A549 (cell line): Measurements from ENCODE around the gene DUSP1. TPM values are rescaled to one million over a fixed set of nuclear protein-coding genes. Genes with fewer than 3 reads are reported as not detected.

Source experiments
- ATAC-seq, 2 experiments: fragments of 200-7000 bp in 1 of 2; fragments of >200 bp in 1 of 2; cut with Nextera tagmentation in 1 of 2; cut with Tn5 transposase in 1 of 2; 3 replicates each; pipeline versions ENCODE4 v1.8.0 to v1.9.1; 2018 to 2020; ENCODE audit warnings: mild to moderate bottlenecking in 1 of 2, moderate library complexity in 1 of 2
- CTCF ChIA-PET: fragments of 300-600 bp; sonication (Branson Sonifier 250); formaldehyde crosslinking; extraction: SDS; loops from one replicate; lab custom pipeline; 2021; ENCODE audit warnings: antibody characterized with exemption, inconsistent platforms; lab: Yijun Ruan, JAX
- POLR2A ChIA-PET: fragments of 350-600 bp; formaldehyde crosslinking; extraction: SDS; loops from one replicate; lab custom pipeline; 2021; ENCODE audit warnings: antibody characterized with exemption, inconsistent platforms; lab: Yijun Ruan, JAX
- DNase-seq, 2 experiments: peaks; one replicate each; pipeline versions ENCODE4 v3.0.0 to v3.0.0-alpha.2; 2011 to 2016; ENCODE audit warnings: low read depth in 1 of 2, low spot score in 1 of 2
- FAIRE-seq: peaks from 2 replicates; lab custom pipeline; 2011; peaks lifted over from hg19 to GRCh38; lab: Jason Lieb, UNC
- H3K27ac ChIP-seq, 2 experiments: fragments of >200 bp; sonication (Bioruptor Twin); formaldehyde crosslinking; 3 replicates each; pipeline ENCODE4 v1.5.1; 2016 to 2017
- H3K4me1 ChIP-seq: fragments of >200 bp; sonication (Bioruptor Twin); formaldehyde crosslinking; 3 replicates; pipeline ENCODE4 v1.6.1; 2016
- H3K4me2 ChIP-seq: fragments of >200 bp; sonication (Bioruptor Twin); formaldehyde crosslinking; 3 replicates; pipeline ENCODE4 v1.6.1; 2016
- H3K4me3 ChIP-seq: fragments of >200 bp; sonication (Bioruptor Twin); formaldehyde crosslinking; 3 replicates; pipeline ENCODE4 v1.5.1; 2016
- H3K9me3 ChIP-seq: fragments of >200 bp; sonication (Bioruptor Twin); formaldehyde crosslinking; 3 replicates; pipeline ENCODE4 v1.6.1; 2016
- BHLHE40 ChIP-seq: IDR thresholded peaks from 2 replicates; pipeline ENCODE4 v1.6.1; 2012; ENCODE audit warnings: low read depth, low read length, inconsistent platforms
- CHD4 ChIP-seq: fragments of 200-600 bp; sonication (generic); IDR thresholded peaks from 2 replicates; pipeline ENCODE4 v1.6.1; 2016; ENCODE audit warnings: antibody characterized with exemption, mild to moderate bottlenecking, borderline replicate concordance
- CTCF ChIP-seq: fragments of >200 bp; sonication (Bioruptor Twin); formaldehyde crosslinking; IDR thresholded peaks from 3 replicates; pipeline ENCODE4 v1.5.1; 2016
- EHMT2 ChIP-seq: fragments of 200-600 bp; sonication (generic); IDR thresholded peaks from 2 replicates; pipeline ENCODE4 v1.6.1; 2016; ENCODE audit warnings: antibody characterized with exemption, low read depth, mild to moderate bottlenecking, moderate library complexity
- ESRRA ChIP-seq: fragments of 150-350 bp; IDR thresholded peaks from 2 replicates; pipeline ENCODE4 v1.6.1; 2014; ENCODE audit warnings: mild to moderate bottlenecking, low read length, borderline replicate concordance
- HMGXB4 ChIP-seq: fragments of 250-450 bp; sonication (Bioruptor Pico); IDR thresholded peaks from 2 replicates; pipeline ENCODE4 v1.5.0; 2021; ENCODE audit warnings: mild to moderate bottlenecking, moderate library complexity, borderline replicate concordance
- HOXA7 ChIP-seq: fragments of 250-450 bp; sonication (Bioruptor Pico); IDR thresholded peaks from 2 replicates; pipeline ENCODE4 v1.5.0; 2020; ENCODE audit warnings: mild to moderate bottlenecking, moderate library complexity
- HOXB13 ChIP-seq: fragments of 250-450 bp; sonication (Bioruptor Pico); IDR thresholded peaks from 2 replicates; pipeline ENCODE4 v1.5.0; 2020; ENCODE audit warnings: low read depth, mild to moderate bottlenecking, moderate library complexity
- KDM1A ChIP-seq: fragments of 200-600 bp; sonication (generic); IDR thresholded peaks from 2 replicates; pipeline ENCODE4 v1.6.1; 2016; ENCODE audit warnings: low read depth, mild to moderate bottlenecking
- MAZ ChIP-seq: fragments of 150-350 bp; IDR thresholded peaks from 2 replicates; pipeline ENCODE4 v1.6.1; 2014; ENCODE audit warnings: antibody characterized with exemption, low read depth, low read length, borderline replicate concordance
- MYC ChIP-seq: IDR thresholded peaks from 2 replicates; pipeline ENCODE4 v1.6.1; 2012; ENCODE audit warnings: mild to moderate bottlenecking, inconsistent platforms, low read length, improper control_type of control experiment, borderline replicate concordance
- NFE2L2 ChIP-seq: fragments of 150-350 bp; conservative IDR thresholded peaks from 2 replicates; pipeline ENCODE4 v1.6.1; 2014; ENCODE audit warnings: low read length
- NPAS2 ChIP-seq: fragments of 250-450 bp; sonication (Bioruptor Pico); IDR thresholded peaks from 2 replicates; pipeline ENCODE4 v1.8.0; 2022; ENCODE audit warnings: mild to moderate bottlenecking, moderate library complexity, borderline replicate concordance
- NR3C1 ChIP-seq: fragments of >200 bp; sonication (Bioruptor Twin); formaldehyde crosslinking; IDR thresholded peaks from 3 replicates; pipeline ENCODE4 v1.6.1; 2017
- REST ChIP-seq: fragments of 200-600 bp; sonication (generic); IDR thresholded peaks from 2 replicates; pipeline ENCODE4 v1.6.1; 2016; ENCODE audit warnings: antibody characterized with exemption, mild to moderate bottlenecking, moderate library complexity
- RFX5 ChIP-seq: fragments of 450-650 bp; IDR thresholded peaks from 2 replicates; pipeline ENCODE4 v1.7.1; 2014; ENCODE audit warnings: antibody characterized with exemption, mild to moderate bottlenecking, moderate library complexity
- TP53 ChIP-seq: fragments of 250-450 bp; sonication (Bioruptor Pico); IDR thresholded peaks from 2 replicates; pipeline ENCODE4 v1.5.0; 2021; ENCODE audit warnings: mild to moderate bottlenecking, moderate library complexity
- ZC3H11A ChIP-seq: fragments of 450-650 bp; IDR thresholded peaks from 2 replicates; pipeline ENCODE4 v1.6.1; 2014; ENCODE audit warnings: antibody characterized with exemption, mild to moderate bottlenecking
- WGBS: methylation state at CpG from one replicate; pipeline ENCODE4 v1.1.6; 2017; ENCODE audit errors: missing lambda C conversion rate; 5-methylcytosine and 5-hydroxymethylcytosine counted together
- polyA plus RNA-seq, 4 experiments: library from polyadenylated mRNA; depleted of rRNA in 3 of 4; stranded (reverse); fragments of >200 nt; fragmentation: RNase III in 1 of 4; extraction: RNeasy Plus Mini Kit Qiagen cat#74134 plus additional on column Dnase treatment in 1 of 4; gene quantifications; 2 replicates in 3 of 4; 3 replicates in 1 of 4; pipeline ENCODE4 v1.2.3, GENCODE V29; 2011 to 2017
- TF ChIP-seq, protein P1 (sequence below): IDR thresholded peaks from 2 replicates; pipeline ENCODE4 v1.6.1; 2012

Gene DUSP1
- polyA plus RNA-seq, 2 of the 4 experiments (the other 2 are of a cell fraction), result 207 to 594 TPM

GRCh38 chr5:172729588-172729987, 41.4 kb downstream of the DUSP1 start:
- DNase-seq (no peak), FAIRE-seq (no peak), ATAC-seq (no peak)
- ChIA-PET POLR2A (no interaction called here), CTCF (interaction anchor here (1.4 to 5.0 kb wide), 6 partner anchors 13 to 173 kb away, joined by 3 to 34 read pairs (median 6); partner anchors contain the start of gene DUSP1)
- peak overlapping the region in 1 of 2 experiments; percentile 24; a peak in 1 of 6 replicates for H3K27ac ChIP-seq
- TF ChIP-seq NPAS2 (no peak), TP53 (no peak), HOXA7 (CRISPR knock-in tag) (no peak), EHMT2 (no peak)
- peaks cover 25% of the 10 kb centered on the region; the same call in 2 of the 3 replicates for H3K4me1 ChIP-seq
- no peak overlapping the region for H3K4me3 ChIP-seq
- H3K4me2 ChIP-seq, result no peak overlapping the region
- WGBS, result 95% methylated on average over 9 of the region's 13 CpGs
- H3K9me3 ChIP-seq, result no peaks in the 10 kb centered on the region

- POLR2A ChIA-PET, result no interaction called here
- H3K4me1 ChIP-seq, result peaks cover 23% of the 10 kb centered on the region; the same call in 2 of the 3 replicates
- H3K9me3 ChIP-seq, result no peaks in the 10 kb centered on the region
- CTCF ChIA-PET, result interaction anchor here (0.7 to 5.0 kb wide), 8 partner anchors 12 to 246 kb away, joined by 3 to 34 read pairs (median 4); partner anchors contain the start of gene DUSP1
- FAIRE-seq (no peak), ATAC-seq (no peak), DNase-seq (no peak)
- H3K4me2 ChIP-seq, result no peak overlapping the region
- 85% methylated on average over 10 of the region's 10 CpGs for WGBS
- peak overlapping the region in 1 of 2 experiments; percentile 32; a peak in 1 of 6 replicates for H3K27ac ChIP-seq
- H3K4me3 ChIP-seq, result no peak overlapping the region
- TF ChIP-seq NFE2L2 (no peak), MYC (no peak), MAZ (no peak), HOXB13 (no peak), RFX5 (no peak), BHLHE40 (no peak), KDM1A (no peak), CTCF (no peak), CHD4 (no peak), HMGXB4 (CRISPR knock-in tag) (no peak), NR3C1 (no peak), REST (no peak), ESRRA (no peak), ZC3H11A (no peak)
- TF ChIP-seq, protein P1, sequence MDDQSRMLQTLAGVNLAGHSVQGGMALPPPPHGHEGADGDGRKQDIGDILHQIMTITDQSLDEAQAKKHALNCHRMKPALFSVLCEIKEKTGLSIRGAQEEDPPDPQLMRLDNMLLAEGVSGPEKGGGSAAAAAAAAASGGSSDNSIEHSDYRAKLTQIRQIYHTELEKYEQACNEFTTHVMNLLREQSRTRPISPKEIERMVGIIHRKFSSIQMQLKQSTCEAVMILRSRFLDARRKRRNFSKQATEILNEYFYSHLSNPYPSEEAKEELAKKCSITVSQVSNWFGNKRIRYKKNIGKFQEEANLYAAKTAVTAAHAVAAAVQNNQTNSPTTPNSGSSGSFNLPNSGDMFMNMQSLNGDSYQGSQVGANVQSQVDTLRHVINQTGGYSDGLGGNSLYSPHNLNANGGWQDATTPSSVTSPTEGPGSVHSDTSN, result no peak
Measured at GRCh38 chr5:172728481-172729241, 42.3 kb downstream of the DUSP1 start.
